ENCODE measurements around the gene RAB6A.

Gene RAB6A

DNA sequence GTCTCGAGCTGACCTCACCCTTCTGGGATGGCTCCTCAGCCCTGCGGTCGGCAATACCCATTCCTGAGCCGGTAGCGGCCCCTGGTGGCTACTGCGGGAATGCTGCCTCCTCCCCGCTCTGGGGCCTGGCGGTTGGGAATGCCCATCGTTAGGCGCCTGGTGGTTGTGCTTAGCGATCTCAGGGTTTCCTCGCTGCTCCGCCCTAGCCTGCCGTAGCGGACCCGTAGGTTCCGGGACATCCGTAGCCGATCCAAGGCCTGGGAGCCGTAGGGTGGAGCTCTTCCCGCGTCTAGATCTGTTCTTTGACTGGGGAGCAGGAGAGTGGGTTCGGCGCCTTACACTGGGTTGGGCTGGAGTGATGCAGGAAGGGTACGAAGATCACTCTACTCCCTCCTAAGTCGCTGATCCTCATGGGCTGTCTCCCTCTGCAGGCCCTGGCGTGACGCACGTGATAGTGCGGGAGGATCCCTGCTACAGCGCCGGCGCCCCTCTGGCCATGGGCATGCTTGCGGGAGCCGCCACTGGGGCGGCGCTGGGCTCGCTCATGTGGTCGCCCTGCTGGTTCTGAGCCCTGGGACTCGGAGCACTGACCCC is 99.7 kb downstream of the RAB6A start:
- peak overlapping the region; percentile 60 for H3K4me3 ChIP-seq (ENCODE audit: low read length)
- TF ChIP-seq, protein P1, sequence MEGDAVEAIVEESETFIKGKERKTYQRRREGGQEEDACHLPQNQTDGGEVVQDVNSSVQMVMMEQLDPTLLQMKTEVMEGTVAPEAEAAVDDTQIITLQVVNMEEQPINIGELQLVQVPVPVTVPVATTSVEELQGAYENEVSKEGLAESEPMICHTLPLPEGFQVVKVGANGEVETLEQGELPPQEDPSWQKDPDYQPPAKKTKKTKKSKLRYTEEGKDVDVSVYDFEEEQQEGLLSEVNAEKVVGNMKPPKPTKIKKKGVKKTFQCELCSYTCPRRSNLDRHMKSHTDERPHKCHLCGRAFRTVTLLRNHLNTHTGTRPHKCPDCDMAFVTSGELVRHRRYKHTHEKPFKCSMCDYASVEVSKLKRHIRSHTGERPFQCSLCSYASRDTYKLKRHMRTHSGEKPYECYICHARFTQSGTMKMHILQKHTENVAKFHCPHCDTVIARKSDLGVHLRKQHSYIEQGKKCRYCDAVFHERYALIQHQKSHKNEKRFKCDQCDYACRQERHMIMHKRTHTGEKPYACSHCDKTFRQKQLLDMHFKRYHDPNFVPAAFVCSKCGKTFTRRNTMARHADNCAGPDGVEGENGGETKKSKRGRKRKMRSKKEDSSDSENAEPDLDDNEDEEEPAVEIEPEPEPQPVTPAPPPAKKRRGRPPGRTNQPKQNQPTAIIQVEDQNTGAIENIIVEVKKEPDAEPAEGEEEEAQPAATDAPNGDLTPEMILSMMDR (conservative IDR thresholded peaks at IDR 0.05; ENCODE audit: low read length), result peak; percentile 92

DNA sequence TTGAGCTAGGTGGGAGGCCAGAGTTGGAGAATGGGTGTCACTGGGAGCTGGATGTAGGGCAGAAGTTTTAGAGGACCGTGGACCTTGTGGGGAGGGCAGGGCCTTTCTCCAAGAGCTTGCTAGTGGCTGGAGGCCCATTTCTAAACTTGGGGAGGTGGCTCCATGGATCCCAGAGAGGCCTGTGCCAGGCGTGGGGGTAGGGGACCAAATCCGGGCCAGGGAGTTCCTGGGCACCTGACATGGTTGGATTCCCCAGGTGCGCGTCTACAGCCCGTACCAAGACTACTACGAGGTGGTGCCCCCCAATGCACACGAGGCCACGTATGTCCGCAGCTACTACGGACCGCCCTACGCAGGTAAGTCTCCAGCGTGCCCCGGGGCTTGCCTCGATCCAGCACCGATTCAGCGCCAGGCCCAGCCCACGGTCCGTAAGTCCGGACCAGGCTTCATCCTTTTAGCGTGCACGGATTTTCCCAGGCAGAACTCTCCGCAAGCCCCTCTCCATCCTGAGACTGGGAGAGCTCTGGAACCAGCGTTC is 100.3 kb downstream of the RAB6A start:
- TF ChIP-seq, protein P1 (conservative IDR thresholded peaks at IDR 0.05; ENCODE audit: low read length), result no peak
- peak overlapping the region; percentile 60 for H3K4me3 ChIP-seq (ENCODE audit: low read length)
- no peak for DNase-seq (ENCODE audit: low read depth)

More for the DNA sequence above, 99.7 kb downstream of the RAB6A start:
- DNase-seq (ENCODE audit: low read depth), result peak; percentile 77

DNA sequence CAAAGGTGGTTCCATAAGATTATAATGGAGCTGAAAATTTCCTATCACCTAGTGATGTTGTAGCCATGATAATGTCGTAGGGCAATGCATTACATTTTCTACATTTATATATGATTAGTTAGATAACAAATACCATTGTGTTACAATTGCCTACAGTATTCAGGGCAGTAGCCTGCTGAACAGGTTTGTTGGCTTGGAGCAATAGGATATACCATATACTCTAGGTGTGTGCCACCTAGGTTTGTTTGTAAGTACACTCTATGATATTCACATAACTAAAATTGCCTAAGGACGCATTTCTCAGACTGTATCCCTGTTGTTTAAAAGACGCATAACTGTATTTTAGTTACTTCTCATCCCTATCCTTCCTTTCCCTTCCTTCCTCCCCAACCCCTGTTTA is 100.9 kb downstream of the RAB6A start:
- DNase-seq (ENCODE audit: low read depth), result no peak
- TF ChIP-seq, protein P1 (conservative IDR thresholded peaks at IDR 0.05; ENCODE audit: low read length), result no peak
- no peak overlapping the region for H3K4me3 ChIP-seq (ENCODE audit: low read length)

DNA sequence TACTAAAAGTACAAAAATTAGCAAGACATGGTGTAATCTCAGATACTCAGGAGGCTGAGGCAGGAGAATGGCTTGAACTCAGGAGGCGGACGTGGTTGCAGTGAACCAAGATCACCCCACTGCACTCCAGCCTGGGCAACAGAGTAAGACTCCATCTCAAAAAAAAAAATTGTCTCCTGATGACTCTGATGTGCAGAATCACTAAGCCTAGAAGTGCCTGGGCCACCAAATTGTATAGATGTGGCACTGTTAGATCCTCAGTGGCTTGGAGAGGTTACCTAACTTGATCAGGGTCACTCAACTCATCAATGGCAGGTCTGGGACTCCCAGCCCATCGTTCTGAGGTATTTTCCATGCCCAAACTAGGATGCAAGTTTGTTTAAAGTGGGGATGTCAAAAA is 103.9 kb downstream of the RAB6A start:
- no peak overlapping the region for H3K4me3 ChIP-seq (ENCODE audit: low read length)
- TF ChIP-seq, protein P1 (conservative IDR thresholded peaks at IDR 0.05; ENCODE audit: low read length), result no peak
- DNase-seq (ENCODE audit: low read depth), result no peak

DNA sequence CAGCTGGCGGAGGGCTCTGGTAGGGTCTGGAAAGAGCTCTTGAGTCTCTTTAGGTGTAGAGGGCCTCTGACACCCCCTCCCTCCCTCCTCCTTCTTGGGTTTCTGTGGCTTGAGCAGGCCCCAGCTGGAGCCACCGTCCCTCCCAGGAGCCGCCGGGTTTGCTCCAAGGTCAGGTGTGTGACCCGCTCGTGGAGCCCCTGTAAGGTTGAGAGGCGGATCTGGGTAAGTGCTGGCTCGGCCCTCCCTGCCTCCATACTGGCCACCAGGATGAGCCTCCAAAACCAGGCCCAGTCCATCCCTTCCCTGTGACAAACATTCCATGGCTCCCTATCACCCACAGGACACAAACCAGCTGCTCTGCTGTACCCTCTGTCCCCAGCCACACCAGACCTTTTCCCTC is 105.2 kb downstream of the RAB6A start:
- TF ChIP-seq, protein P1 (conservative IDR thresholded peaks at IDR 0.05; ENCODE audit: low read length), result no peak
- no peak for DNase-seq (ENCODE audit: low read depth)
- H3K4me3 ChIP-seq (ENCODE audit: low read length), result no peak overlapping the region

DNA sequence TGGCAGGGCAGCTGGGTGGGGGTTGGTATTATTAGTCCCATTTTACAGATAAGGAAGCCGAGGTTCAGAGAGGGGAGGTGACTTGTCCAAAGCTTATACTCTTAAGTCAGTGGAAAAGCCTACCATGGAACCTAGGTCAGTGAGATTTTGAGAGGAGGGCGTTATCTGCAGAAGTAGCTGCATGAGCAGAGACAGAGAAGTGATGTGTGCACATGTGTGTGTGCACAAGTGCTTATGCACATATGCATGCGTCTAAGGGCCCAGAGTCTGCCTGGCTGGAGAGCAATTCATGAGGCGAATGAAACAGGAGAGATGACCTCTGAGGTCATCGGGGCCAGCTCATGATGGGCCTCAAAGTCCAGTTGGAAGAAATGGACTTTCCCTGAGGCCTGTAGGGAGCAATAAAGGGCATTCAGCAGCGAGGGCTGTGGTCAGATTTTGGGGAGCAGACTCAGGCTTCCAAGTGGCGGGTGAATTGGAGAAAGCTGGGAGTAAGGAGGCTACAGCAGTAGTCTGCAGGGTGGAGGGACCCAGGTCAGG is 106.3 kb downstream of the RAB6A start:
- TF ChIP-seq, protein P1 (conservative IDR thresholded peaks at IDR 0.05; ENCODE audit: low read length), result no peak
- no peak for DNase-seq (ENCODE audit: low read depth)
- no peak overlapping the region for H3K4me3 ChIP-seq (ENCODE audit: low read length)

DNA sequence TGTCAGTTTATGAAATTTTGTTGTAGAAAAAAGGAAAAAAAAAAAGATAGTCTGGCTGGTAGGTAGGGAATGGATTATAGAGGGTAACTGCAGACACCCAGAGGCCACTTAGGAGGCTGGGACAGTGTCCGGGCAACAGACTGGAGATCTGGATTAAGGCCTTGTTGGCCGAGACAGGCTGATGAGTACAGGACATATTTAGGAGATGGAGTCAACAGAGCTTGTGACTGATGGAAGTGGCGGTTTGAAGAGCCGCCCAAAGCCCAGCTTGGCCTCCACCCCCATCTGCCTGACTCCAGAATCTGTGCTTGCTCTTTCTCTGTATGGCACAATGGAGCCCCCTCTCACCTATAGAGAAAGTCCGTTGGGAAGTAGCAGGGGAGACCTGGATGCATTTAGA is 106.9 kb downstream of the RAB6A start:
- TF ChIP-seq, protein P1 (conservative IDR thresholded peaks at IDR 0.05; ENCODE audit: low read length), result no peak
- H3K4me3 ChIP-seq (ENCODE audit: low read length), result no peak overlapping the region
- no peak for DNase-seq (ENCODE audit: low read depth)
